HTERT RPE-1 (cell line): ENCODE results near the gene KRTAP2-1.
"Not testable (repeated sequence)": the region's sequence is repeated elsewhere in the genome, so short reads cannot be mapped to it uniquely, and the experiment has no call there.

Source experiments
- in situ Hi-C: fragments of 300-500 bp; cut with MboI; formaldehyde crosslinking; loops from 4 replicates; pipeline ENCODE4 v1.14.3; 2020; ENCODE audit warnings: low sequenced_read_pairs

Gene KRTAP2-1

DNA sequence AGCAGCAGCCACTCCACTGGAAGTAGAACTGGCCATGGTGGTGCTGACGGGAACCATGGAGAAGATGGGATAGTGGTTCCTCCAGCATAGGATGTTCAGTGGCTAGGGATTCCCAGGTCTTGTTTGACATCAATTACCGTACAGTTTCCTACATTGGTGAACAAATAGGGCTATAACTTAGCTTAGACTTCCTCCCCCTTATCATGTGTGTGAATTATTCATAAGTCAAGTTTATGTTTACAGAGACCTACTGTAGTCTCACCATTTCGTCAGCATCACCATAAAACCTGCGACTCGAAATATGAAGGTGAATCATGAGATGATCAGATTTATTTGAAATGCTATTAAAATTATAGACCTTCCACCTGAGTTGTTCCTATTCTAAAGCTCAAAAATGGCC lies 11.6 kb upstream of the KRTAP2-1 start:
- in situ Hi-C loops = no loop called here

DNA sequence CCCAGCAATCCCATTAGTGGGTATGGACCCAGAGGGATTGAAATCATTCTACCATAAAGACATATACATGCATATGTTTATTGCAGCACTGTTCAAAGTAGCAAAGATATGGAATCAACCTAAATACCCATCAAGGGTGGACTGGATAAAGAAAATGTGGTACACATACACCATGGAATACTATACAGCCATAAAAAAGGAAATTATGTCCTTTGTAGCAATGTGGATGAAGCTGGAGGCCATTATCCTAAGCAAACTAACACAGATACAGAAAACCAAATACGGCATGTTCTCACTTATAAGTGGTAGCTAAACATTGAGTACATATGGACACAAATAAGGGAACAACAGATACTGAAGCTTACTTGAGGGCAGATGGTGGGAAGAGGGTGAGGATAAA lies 10.4 kb upstream of the KRTAP2-1 start:
- in situ Hi-C loops = no loop called here

DNA sequence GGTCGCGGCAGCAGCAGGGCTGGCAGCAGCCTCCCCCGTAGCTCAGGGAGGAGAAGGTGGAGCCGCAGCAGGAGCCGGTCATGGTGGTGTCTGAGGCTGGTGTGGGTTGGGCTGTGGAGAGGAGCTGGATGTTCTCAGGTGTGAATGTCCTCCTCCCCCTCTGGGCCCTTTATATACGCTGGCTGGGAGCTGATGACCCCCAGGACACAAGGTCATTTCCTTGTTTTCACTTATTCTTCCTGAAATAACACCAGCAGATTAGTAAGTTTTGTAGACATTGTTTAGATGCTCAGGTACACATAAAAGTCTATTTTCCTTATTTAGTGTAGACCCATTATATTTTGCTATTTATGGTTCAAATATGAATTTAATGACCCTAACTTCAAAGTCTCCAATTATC lies 8.0 kb upstream of the KRTAP2-1 start, which contains the start of gene KRTAP2-2:
TSS of gene KRTAP2-2 (minus strand) at position 101 of the 400 bp plus-strand sequence. CDS start at position 82, 19 bp downstream.
- in situ Hi-C loops = not testable (repeated sequence)

DNA sequence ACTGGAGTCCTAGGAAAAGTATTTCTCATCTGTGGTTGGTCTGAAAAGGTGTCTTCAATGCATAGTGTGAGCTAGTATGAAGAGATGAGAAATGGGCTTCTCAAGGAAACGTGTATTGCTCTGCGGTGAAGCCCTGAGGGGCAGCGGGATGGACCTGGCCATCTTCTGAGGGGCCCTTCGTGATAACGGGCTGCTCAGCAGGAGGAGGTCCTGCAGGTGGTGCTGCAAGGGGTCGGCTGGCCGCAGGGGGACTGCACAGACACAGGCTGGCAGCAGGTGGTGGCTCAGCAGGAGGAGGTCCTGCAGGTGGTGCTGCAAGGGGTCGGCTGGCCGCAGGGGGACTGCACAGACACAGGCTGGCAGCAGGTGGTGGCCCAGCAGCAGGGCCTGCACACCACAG lies 7.4 kb upstream of the KRTAP2-1 start:
- in situ Hi-C loops = not testable (repeated sequence)

DNA sequence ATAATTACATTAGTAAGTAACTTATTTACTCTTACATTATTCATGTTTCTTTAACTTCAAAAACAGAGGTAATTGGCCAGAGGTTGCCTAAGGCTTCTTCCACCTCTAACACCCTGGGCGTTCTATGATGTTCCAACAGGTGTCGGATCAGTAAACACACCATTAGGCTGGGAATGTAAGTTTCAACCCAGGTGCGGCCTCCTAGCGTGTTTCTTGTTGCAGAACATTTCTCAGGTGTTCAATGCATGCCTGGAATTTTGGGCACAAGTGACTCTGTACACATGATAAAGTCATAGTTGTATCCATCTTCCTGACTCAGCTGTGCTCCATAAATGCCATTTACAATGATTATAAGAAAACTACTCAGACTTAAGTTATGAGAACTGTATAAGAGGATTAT lies 6.9 kb upstream of the KRTAP2-1 start:
- in situ Hi-C loops = no loop called here

DNA sequence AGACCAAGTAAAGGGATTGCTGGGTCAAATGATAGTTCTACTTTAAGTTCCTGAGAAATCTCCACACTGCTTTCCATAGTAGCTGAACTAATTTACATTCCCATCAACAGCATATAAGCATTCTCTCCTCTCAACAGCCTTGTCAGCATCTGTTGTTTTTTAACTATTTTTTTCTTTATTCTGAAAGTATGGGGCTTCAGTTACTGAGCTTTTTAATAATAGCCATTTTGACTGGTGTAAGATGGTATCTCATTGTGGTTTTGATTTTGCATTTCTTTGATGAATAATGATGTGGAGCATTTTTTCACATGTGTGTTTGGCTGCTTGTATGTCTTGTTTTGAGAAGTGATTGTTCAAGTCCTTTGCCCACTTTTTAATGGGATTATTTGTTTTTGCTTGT lies 5.5 kb upstream of the KRTAP2-1 start:
- in situ Hi-C loops = no loop called here

DNA sequence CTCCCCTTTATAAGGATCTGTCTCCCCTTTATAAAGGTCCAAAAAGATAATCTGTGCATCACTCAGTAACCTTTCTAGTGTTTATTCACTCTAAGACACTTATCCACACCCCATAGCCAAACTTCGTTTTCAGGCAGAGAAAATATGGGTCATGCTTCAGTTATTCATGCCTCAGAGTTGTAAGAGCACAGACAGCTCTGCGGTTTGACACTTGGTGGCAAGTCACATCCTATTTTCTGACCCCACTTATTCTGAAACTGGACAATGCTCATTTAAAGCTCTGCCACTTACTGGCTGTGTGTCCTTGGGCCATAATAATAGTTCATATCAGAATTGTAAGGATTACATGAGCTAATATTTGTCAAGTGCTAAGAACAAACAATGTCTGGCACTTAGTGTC lies 2.0 kb upstream of the KRTAP2-1 start:
- in situ Hi-C loops = no loop called here

DNA sequence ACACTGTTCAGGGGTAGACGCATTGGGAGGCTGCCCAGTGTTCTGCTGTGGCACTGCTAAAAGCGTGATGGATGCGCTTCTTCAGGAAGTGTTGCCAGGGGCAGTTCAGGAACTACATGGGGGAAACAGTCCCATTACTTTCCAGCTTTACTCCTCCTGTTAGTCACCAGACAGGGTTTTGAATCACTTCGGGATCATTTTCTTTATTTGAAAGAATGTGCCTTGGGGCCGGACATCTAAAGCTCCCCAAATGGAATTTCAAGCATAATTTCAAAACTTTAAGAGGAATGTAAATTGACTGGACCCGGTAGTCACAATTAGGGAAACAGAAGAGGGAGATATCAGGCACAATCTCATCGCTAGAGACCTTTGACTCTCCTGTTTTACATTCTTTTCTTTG lies 1.3 kb upstream of the KRTAP2-1 start:
- in situ Hi-C loops = no loop called here

DNA sequence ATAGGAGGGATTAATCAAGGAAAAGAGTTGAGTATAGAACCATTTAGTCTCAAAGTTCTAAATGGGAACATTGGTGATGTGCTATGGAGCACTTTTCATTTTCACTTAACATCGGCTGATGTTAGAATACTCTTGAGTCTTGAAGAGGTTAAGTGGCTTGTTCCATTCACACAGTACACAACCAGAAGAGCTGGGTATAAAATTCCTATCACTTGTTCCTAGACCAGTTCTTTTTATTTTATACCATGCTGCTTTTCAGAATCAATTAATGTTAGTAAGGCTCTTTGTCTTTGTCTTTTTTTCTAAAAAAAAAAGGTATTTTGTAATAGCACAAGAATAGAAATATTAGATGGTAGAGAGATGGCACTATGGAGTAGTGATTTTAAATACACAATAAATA lies 4.2 kb downstream of the KRTAP2-1 start:
- in situ Hi-C loops = no loop called here

DNA sequence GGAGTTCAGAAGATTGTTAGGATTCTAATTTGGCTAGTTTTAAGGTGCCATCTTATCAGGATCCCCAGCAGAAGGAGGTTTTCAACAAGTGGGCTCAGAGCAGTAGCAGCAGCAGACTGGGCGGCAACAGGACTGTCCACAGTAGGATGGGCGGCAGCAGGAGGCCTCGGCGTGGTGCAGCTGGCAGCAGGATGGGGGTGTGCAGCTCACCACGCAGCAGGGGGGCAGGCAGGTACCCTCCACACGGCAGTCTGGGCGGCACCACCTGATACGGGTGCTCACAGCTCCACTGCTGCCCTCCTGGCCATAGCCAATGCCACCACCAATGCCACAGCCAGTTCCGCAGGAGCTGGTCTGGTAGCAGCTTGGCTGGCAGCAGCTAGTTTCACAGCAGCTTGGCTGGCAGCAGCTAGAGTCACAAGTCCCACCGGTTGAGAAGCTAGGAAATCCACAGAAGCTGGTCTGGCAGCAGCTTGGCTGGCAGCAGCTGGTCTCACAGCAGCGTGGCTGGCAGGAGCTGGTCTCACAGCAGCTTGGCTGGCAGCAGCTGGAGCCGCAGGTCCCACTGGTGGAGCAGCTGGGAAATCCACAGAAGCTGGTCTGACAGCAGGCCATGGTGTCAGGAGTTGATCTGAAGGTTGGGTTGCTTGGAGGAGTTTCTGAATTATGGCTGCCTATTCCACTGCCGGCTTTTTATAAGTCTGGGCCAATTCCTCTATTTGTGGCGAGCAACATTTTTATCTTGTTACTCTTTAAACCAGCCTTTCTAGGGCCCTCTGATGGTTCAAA lies 6.1 kb downstream of the KRTAP2-1 start, which contains the start of gene KRTAP1-1:
TSS of gene KRTAP1-1 (minus strand) at position 668 of the 789 bp plus-strand sequence. CDS start at position 615, 53 bp downstream.
- in situ Hi-C loops = not testable (repeated sequence)

DNA sequence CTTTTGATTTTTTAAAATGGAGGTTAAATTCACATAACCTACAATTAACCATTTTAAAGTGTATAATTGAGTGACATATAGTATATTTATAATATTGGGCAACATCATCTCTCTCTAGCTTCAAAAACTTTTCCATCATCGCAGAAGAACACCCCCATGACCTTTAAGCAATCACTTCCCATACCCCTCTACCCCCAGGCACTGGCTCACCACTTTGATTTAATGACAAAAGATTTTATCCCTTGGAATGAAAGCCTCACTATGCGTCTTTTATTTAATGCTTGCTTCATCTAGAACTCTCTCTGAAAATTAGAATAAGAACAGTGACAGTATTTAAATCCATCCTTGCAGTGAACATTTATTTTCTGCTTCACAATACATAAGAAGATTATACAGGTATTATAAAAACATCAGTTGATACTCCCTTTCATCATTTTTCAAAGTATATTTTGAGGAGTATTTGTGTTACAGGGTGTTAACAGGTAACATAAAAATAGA lies 9.2 kb downstream of the KRTAP2-1 start:
- in situ Hi-C loops = no loop called here

DNA sequence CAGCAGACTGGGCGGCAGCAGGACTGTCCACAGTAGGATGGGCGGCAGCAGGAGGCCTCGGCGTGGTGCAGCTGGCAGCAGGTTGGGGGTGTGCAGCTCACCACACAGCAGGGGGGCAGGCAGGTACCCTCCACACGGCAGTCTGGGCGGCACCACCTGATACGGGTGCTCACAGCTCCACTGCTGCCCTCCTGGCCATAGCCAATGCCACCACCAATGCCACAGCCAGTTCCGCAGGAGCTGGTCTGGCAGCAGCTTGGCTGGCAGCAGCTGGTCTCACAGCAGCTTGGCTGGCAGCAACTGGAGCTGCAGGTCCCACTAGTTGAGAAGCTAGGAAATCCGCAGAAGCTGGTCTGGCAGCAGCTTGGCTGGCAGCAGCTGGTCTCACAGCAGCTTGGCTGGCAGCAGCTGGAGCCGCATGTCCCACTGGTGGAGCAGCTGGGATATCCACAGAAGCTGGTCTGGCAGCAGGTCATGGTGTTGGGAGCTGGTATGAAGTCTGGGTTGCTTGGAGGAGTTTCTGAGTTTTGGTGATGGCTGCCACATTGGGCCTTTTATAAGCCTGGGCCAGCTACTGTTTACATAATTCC lies 12.7 kb downstream of the KRTAP2-1 start, which contains the start of gene KRTAP1-3:
TSS of gene KRTAP1-3 (minus strand) at position 529 of the 590 bp plus-strand sequence. CDS start at position 476, 53 bp downstream.
- in situ Hi-C loops = not testable (repeated sequence)

DNA sequence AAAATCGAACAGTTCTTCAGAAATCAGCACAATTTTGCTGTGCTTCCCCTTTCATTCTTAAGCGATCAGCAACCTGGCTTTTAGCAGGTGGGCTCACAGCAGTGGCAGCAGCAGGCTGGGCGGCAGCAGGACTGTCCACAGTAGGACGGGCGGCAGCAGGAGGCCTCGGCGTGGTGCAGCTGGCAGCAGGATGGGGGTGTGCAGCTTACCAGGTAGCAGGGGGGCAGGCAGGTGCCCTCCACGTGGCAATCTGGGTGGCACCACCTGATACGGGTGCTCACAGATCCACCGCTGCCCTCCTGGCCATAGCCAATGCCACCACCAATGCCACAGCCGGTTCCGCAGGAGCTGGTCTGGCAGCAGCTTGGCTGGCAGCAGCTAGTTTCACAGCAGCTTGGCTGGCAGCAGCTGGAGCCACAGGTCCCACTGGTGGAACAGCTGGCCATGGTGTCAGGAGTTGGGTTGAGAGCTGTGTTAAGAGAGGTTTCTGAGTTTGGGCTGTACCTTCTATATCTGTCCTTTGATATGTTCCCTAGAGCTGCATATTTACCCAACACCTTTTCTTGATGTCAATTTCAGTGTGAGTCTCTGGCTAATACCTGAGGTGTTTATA lies 17.4 kb downstream of the KRTAP2-1 start, which contains the start of gene KRTAP1-4:
TSS of gene KRTAP1-4 (minus strand) at position 563 of the 613 bp plus-strand sequence. CDS start at position 446, 117 bp downstream.
- in situ Hi-C loops = no loop called here

DNA sequence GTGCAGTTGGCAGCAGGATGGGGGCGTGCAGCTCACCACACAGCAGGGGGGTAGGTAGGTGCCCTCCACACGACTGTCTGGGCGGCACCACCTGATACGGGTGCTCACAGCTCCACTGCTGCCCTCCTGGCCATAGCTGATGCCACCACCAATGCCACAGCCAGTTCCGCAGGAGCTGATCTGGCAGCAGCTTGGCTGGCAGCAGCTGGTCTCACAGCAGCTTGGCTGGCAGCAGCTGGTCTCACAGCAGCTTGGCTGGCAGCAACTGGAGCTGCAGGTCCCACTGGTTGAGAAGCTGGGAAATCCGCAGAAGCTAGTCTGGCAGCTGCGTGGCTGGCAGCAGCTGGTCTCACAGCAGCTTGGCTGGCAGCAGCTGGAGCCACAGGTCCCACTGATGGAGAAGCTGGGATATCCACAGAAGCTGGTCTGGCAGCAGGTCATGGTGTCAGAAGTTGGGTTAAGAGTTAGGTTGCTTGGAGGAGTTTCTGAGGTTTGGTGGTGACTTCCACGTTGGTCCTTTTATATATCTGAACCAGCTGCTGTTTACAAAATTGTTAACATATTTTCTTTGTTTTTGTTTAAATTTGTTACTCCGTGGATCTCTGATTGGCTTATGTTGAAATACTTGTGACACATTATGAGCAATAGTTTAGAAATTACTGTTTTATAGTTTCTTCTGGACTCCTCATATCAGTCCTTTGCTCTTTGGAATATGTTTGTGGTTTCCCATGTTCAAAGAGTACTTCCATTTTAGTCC lies 20.2 kb downstream of the KRTAP2-1 start, which contains the start of gene KRTAP1-5:
TSS of gene KRTAP1-5 (minus strand) at position 494 of the 757 bp plus-strand sequence. CDS start at position 441, 53 bp downstream.
- in situ Hi-C loops = no loop called here

DNA sequence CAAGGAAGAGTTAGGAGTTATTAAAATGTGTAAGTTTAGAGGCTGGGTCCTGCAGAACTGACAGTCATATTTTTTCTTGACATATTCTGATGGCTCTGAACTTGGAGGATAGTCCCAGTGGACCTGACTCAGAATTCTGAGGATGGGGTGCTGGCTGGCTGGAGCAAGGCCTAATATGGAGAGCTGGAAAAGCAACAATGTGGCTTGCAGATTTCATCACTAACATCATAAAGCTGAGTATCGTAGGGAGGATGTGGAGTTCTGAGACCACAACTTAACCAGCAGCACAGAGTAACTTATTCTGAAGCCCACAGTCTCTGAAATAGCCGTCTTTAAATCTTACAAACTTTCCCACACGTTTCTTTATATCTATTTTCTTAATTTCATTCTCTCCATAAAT lies 22.4 kb downstream of the KRTAP2-1 start:
- in situ Hi-C loops = no loop called here

DNA sequence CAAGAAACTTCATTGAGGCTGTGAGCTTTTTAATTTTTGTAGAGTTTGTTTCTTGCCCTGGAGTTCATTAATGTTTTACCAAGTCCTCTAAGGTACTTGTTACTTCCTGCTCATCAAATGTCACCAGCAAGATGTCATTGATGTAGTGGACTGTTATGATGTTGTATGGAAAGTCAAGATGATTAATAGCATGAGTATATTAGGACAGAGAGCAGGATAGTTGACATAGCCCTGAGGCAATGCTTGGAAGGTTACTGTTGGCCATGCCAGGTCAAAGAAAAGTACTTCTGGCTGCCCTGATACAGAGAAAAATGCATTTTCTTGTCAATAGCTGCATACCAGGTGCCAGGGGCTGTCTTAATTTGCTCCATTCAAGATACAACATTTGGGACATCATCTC lies 26.8 kb downstream of the KRTAP2-1 start:
- in situ Hi-C loops = no loop called here

DNA sequence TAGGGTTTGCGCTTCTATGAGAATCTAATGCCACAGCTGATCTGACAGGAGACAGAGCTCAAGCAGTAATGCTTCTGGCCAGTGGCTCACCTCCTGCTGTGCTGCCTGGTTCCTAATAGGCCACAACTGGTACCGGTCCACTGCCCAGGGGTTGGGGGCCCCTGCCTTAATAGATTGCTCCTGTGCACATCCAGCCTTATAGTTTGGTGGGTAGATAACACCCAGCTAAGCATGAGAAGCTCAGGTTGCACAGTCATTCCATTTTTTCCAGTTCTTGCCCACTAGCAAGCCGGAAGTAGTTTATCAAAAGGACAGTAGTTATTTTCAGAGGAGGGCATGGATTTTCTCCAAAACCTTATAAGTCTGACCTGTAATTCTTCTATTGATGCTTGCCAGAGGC lies 27.7 kb downstream of the KRTAP2-1 start:
- in situ Hi-C loops = no loop called here

DNA sequence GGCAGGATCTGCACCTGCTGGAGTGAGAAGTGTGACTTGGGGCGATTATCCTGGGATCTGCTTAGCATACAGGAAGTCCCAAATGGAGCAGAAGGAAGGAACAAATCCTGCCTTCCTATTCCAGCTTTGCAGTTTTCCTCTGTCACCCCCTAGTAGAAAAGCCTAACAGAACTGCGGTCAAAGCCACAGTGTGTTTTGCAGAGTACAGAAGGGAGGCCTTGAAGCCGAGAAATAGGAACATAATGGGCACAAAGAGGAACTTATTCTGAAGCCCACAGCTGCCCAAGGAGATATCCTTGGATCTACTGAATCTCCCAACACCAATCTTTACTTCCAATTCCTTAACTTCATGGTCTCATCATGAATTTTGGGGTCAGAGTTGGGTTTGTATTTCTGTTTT lies 28.6 kb downstream of the KRTAP2-1 start:
- in situ Hi-C loops = no loop called here

DNA sequence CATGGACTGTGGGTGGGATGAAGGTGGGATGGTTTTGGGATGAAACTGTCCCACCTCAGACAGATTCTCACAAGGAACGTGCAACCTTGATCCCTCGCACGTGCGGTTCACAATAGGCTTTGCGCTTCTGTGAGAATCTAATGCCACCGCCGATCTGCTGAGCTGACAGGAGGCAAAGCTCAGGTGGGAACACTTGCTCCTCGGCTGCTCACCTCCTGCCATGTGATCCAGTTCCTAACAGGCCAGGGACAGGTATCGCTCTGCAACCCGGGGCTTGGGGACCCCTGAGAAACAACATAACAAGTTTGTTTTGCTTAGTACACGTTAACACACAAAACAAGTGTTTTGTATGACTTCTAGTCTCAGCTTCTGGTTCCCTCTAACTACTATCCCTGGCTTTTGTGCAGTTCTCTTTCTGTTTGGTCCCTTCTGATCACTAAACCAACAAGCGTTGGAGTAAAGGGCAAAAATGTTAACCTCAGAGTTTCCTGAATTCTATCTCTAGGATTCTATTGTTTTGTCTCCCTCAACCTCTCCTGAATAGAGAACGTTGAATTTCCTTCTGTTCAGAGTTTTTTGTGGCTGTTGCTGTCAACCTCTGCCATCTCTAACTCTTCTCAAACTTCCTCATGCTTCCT lies 30.4 kb downstream of the KRTAP2-1 start:
- in situ Hi-C loops = no loop called here

DNA sequence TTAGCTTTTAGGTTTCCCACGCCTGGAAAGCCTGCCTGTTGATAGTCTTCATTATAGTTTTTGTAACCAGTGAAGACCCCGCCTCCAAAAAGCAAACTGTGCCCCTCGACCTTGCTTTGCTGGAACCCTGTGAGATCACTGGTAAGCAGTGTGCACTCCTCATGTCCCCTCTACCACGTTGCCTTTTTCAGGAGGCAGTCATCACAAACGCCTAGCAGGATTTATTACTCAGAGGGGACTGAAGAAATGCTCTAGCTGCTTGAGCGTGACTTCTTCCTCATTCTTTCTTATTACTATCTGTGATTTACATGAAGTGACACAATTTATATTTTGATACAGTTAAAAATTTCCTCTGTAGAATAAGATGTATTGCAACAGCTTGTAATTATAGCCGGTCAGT lies 31.7 kb downstream of the KRTAP2-1 start:
- in situ Hi-C loops = no loop called here
